Stimulated activated CD4-positive, alpha-beta T cell treated with anti-CD3 and anti-CD28 coated beads, Interleukin-2, amount 100 ng/mL, for 4 hours (primary cell): ENCODE results near the gene PRKCA.
"Not testable (repeated sequence)": the region's sequence is repeated elsewhere in the genome, so short reads cannot be mapped to it uniquely, and the experiment has no call there.

Experiments
- DNase-seq: peaks from one replicate; pipeline ENCODE4 v3.0.0-alpha.2; 2020; ENCODE audit warnings: low read depth

PRKCA gene

GRCh38 chr17:66684261-66684660, 381.8 kb downstream of the PRKCA start:
- no peak for DNase-seq

DNA sequence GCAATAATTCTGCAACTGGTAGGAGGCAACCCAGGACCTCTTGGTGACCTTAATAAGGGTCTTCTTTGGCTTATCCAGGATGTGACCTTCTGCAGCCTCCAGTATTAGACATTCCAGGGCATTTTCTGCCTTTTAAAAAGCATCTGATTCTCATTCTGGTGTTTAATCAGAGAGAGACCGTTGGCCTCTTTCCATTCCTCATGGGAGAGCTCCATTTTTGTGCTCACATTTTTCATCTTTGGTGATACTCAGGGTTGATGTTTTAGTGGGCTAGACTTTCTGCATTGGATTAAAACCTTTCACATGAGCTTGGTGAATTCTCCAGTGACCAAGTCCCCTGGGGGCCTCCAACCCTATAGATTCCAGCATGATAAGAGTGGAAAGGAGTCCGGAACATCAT, 382.3 kb downstream of the PRKCA start:
- DNase-seq: no peak

GRCh38 chr17:66686601-66687000, 384.2 kb downstream of the PRKCA start:
- DNase-seq: no peak

- no peak for DNase-seq
These were observed 385.3 kb downstream of the PRKCA start for GRCh38 chr17:66687570-66688284.

- no peak for DNase-seq
These were observed 386.8 kb downstream of the PRKCA start for GRCh38 chr17:66689221-66689620.

DNA sequence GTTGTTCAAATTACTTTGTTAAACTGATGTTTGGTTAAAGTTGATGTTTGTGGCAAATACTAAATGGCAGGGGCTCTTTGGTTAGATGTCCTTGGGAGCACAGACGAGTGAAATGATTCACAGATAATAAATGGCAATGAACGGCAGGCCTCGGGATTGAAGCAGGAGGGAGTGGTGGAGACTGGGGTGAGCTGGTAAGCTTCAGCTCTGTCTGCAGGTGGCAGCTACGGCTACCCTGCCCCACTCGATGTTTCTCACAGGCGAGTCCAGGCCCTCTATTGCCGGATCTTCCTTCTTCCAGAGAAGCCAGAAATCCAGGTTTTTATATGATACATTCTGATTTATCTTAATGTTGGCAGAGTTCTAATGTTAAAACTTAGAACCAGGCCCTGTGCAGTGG, 387.8 kb downstream of the PRKCA start:
- no peak for DNase-seq

- DNase-seq: no peak
These were observed 389.4 kb downstream of the PRKCA start for GRCh38 chr17:66691644-66692420.

DNA sequence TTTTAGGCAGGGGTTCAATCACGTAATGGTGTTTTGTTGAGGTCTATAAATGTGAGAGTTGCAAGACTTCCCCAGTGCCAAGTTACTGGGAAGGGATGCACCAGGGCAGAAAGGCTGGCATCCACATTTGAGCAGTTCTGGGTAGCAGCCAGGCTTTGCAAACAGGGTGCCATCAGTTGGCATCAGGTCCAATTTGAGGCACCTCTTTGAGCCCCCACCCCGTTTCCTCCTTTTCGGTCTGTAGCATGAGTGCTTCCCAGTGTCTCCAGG, 389.9 kb downstream of the PRKCA start:
- DNase-seq: no peak

DNA sequence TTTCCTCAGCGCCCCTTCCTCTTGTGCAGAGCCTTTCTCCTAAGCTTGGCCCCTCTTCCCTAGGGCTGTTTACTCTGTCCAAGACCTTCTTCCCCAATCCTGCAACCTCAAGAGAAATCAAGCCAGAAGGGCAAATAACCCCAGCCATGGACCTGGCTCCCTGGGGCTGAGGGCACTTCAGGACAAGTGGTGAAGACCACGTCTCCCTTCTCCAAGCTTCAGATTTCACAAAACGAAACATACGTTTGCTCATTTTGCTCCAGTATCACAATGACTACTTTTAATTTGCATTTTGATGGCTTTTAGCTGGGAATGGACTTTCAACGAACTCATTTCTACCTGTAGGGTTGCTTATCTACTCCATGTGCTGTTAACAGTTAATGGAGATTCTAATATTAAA, 392.7 kb downstream of the PRKCA start:
- no peak for DNase-seq

DNA sequence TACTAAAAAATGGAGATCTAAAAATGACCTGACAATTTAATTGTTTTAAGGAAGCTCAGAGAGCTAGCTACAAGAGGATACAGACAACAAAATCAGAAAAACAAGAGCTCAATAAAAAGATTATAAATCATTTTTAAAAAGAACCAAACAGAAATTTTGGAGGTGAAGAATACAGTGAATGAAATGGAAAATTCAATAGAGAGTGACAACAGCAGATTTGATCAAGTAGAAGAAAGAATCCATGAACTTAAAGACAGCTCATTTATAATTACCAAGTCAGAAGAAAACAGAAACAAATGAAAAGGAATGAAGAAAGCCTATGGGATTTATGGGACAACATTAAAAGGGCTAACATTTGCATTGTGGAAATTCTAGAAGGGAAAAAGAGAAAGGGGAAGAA, 395.9 kb downstream of the PRKCA start:
- no peak for DNase-seq

GRCh38 chr17:66701462-66701861, 399.0 kb downstream of the PRKCA start:
- no peak for DNase-seq

- no peak for DNase-seq
These were observed 399.9 kb downstream of the PRKCA start for GRCh38 chr17:66702106-66702936.

DNA sequence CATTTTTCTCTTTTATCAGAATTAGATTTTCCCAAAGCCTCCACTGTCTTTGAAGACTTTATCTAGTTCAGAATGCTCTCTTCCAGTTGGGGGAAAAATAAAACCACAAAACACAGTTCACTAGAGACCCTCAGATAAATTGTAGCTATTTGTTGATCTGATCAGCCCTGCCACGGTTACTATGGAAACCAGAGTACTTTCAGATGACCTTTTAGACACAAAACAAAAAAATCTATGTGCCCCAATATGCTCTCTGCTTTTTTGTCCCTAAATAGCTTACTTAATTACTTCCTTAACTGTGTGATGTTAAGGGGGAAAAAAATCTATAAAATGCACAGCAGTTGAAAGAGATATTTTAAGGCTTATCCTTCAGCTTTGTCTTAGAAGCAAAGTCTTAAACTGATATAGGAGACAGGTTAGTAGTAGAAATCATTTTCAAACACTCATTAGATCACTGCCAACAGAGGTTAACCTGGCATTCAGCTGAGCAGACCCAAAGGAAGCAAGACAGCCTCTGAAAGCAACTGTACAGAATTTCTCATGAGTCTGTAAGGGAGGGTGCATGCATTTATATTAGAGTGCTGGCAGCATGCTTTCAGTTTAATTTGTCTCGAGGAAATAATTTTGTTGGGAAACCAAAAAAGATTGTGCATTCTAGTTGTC, 402.6 kb downstream of the PRKCA start:
- DNase-seq: no peak

GRCh38 chr17:66706851-66707450, 404.5 kb downstream of the PRKCA start:
- no peak for DNase-seq

DNA sequence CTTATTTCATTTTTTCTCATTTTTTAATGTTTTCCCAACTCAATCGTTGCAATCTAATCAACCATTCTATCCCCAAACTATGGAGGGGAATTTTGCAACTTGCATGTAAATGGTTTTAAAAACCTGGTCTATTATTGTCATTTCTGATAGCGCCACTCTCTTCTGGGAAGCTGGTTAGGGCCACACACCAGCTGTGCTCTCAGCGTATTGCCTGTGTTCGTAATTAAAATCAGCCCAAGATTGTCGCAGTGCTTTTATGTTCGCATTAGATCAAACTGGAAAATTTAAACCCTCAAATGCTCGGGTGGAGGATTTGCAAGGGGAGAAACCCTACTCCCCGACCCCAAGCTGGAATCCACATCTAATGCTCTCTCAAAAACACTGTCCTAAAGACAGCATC, 409.0 kb downstream of the PRKCA start:
- DNase-seq: no peak

GRCh38 chr17:66711881-66712321, 409.5 kb downstream of the PRKCA start:
- no peak for DNase-seq

- no peak for DNase-seq
These were observed 410.0 kb downstream of the PRKCA start for GRCh38 chr17:66712453-66712852.

DNA sequence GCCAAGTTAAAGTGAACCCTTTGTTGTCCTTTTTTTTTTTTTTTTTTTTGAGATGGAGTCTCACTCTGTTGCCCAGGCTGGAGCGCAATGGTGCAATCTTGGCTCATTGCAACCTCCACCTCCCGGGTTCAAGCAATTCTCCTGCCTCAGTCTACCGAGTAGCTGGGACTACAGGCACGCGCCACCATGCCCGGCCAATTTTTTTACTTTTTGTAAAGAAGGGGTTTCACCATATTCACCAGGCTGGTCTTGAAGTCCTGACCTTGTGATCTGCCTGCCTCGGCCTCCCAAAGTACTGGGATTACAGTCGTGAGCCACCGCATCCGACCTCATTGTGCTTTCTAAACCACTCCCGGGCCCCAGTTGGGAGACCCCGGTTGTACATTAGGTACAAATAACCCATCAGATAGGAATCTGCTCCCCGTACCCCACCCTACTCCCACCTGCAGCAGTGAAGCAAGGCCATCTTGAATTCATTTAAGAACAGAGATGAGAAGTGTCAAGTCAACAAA, 410.7 kb downstream of the PRKCA start:
- not testable (repeated sequence) for DNase-seq

DNA sequence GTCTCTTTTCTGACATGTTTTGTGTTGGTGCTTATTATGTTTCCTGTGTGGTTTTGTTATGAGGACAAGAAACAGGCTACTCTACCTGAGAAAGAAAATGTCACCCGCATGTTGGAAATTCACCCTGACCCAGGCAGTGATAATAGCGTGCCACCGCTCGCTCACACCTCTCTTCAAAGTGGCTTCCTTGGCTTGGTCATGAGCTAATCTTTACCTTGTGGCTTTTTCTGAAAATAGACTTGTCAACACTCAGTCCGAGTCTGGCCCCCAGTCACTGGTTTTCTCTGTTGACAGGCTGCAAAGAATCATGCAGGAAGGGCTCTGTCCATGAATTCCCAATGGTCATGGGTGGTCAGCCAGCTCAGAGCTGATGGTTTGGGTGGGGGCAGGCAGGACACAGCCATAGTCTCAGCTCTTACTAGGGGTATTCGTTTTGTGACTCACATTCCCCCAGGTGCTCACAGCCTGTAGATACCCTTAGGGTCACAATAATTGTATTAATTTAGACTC, 411.2 kb downstream of the PRKCA start:
- no peak for DNase-seq

DNA sequence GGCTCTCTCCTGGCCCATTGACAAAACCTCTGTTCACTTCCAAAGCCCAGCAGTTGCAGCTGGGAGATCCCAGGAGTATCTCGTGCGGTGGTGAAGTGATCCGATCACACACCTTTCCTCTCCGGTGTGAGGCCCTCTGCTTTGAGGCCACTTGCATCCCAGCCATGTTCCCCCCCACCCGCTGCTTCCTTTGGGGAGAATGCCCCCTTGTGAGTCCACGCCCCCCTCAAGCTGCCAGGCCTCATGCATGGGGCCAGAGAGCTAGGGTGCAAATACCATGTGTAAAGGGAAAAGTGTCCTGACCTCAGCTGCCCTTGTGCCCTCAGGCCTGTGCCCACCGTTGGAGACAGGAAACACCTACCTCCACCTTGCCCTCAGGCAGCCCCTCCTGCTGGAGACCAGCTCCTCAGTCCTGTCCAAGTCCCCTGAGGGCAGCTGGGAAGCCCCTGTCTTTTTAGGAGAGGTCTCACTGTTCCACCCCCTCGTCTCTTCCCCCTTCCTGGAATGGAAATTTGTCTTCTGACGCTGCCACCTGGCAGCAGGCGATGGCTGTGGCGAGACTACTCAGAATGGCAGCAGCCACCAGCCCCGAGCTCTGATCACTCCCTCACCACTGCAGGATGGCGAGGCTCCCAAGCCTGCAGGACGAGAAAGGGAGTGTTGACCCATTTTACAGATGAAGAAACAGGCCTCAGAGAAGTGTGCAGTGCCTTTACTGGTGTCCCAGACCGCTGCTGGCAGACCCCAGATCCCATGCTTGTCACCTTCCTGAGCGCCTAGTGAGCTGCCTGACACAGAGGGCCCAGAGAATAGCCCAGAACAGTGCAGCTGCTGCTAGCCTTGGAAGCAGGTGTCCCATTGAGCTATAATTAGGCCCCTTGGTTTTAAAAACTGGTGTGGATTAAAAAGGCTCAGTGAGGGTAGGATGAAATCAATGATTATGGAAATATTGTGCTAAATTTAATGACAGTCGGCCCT, 411.9 kb downstream of the PRKCA start:
- DNase-seq: no peak
